GM12892 (cell line): ENCODE data around the gene BRICD5.

Experiments used
- POLR2A ChIP-seq: IDR thresholded peaks from 2 replicates; pipeline ENCODE4 v1.6.1; 2011; ENCODE audit warnings: low read depth, low read length, control low read depth
- POLR2AphosphoS5 ChIP-seq: IDR thresholded peaks from 2 replicates; pipeline ENCODE4 v1.6.1; 2011; ENCODE audit warnings: low read depth, low read length, control low read depth
- TAF1 ChIP-seq: IDR thresholded peaks from 2 replicates; pipeline ENCODE4 v1.6.1; 2011; ENCODE audit warnings: low read depth, mild to moderate bottlenecking, control low read depth, low read length, borderline replicate concordance

DNA sequence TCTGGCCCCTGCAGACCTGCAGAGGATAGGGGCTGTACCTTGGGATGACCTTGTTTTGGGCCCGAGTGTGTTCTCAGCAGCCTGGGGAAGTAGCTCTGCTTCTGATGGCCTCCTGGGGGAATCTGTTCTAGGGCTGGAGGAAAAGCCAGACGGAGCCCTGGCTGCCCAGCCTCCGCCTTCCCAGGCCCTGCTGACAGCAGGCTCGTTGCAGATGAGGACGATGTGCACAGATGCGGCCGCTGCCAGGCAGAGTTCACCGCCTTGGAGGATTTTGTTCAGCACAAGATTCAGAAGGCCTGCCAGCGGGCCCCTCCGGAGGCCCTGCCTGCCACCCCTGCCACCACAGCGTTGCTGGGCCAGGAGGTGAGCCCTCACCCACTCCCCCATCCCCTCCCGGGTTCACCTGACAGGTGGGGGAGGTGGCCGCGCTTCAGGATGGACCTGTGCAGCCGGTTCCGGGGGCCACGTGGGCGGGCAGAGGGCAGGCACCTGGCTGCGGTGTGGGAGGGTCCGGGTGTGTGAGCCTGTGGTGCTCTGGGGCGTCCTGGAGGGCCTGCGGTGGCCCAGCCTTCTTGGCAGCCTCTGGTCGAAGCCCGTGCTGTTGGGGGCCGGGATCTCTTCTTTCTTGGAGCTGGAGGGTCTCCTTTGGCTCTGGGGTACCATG is 17.6 kb upstream of the BRICD5 start:
- no peak for TF ChIP-seq POLR2AphosphoS5
- TF ChIP-seq TAF1, result no peak
- no peak for TF ChIP-seq POLR2A
